K562 (cell line): Measurements from ENCODE around the gene BRMS1. TPM values are rescaled to one million over a fixed set of nuclear protein-coding genes. Genes with fewer than 3 reads are reported as not detected.

Experiments used
- ATAC-seq: fragments of 200-7000 bp; cut with Tn5 transposase; 3 replicates; pipeline ENCODE4 v1.9.1; 2020; ENCODE audit warnings: moderate library complexity
- BruUV-seq: library from RNA; stranded (reverse); fragments of 400-500 nt; replicated peaks from 2 replicates; lab custom pipeline; 2021; lab: Mats Ljungman, UMichigan
- CTCF ChIA-PET: fragments of 300-600 bp; formaldehyde crosslinking; extraction: SDS; loops from one replicate; lab custom pipeline; 2021; ENCODE audit warnings: low intra/inter-chr PET ratio; lab: Yijun Ruan, JAX
- POLR2A ChIA-PET: fragments of 300-600, 350-650 bp; sonication (Branson Sonifier 250); formaldehyde crosslinking; extraction: SDS; loops from one replicate; lab custom pipeline; 2021; ENCODE audit warnings: antibody characterized with exemption, inconsistent platforms; lab: Yijun Ruan, JAX
- DNase-seq, 4 experiments: peaks; one replicate each; pipeline versions ENCODE4 v3.0.0 to v3.0.0-alpha.2; 2011 to 2018; ENCODE audit warnings: low spot score in 3 of 4, mixed read lengths in 3 of 4; ENCODE audit errors: extremely low read depth in 1 of 4
- FAIRE-seq: peaks from 2 replicates; lab custom pipeline; 2011; peaks lifted over from hg19 to GRCh38; lab: Jason Lieb, UNC
- H2AFZ ChIP-seq: 2 replicates; pipeline ENCODE4 v1.6.0; 2011; ENCODE audit warnings: low read depth, low read length, control low read depth, inconsistent platforms
- H3K27ac ChIP-seq: fragments of 200-600 bp; 3 replicates; pipeline ENCODE4 v1.8.0; 2011; ENCODE audit warnings: low read depth, mild to moderate bottlenecking, control low read depth, inconsistent platforms, low read length, moderate library complexity, mixed read lengths; ENCODE audit errors: extremely low read depth
- H3K27me3 ChIP-seq, 2 experiments: fragments of 300-600 bp in 1 of 2; 2 replicates in 1 of 2; 3 replicates in 1 of 2; pipeline versions ENCODE4 v1.6.0 to v1.8.0; 2011; ENCODE audit warnings: inconsistent platforms in 2 of 2, low read length in 2 of 2, mild to moderate bottlenecking in 1 of 2, mixed read lengths in 1 of 2, moderate library complexity in 1 of 2; ENCODE audit not compliant: control insufficient read depth in 2 of 2, insufficient read depth in 2 of 2
- H3K36me3 ChIP-seq: fragments of 300-600 bp; 3 replicates; pipeline ENCODE4 v1.8.0; 2011; ENCODE audit warnings: mild to moderate bottlenecking, low read length, inconsistent platforms; ENCODE audit not compliant: control insufficient read depth, insufficient read depth
- H3K4me1 ChIP-seq, 2 experiments: fragments of 200-600 bp in 1 of 2; replicated peaks in 1 of 2; 2 replicates in 1 of 2; 3 replicates in 1 of 2; pipeline versions ENCODE4 v1.5.1 to v1.8.0; 2011; ENCODE audit warnings: inconsistent platforms in 2 of 2, low read length in 2 of 2, mild to moderate bottlenecking in 1 of 2, mixed read lengths in 1 of 2, moderate library complexity in 1 of 2; ENCODE audit not compliant: control insufficient read depth in 2 of 2, insufficient read depth in 2 of 2
- H3K4me2 ChIP-seq: 2 replicates; pipeline ENCODE4 v1.6.1; 2011; ENCODE audit warnings: low read length, control low read depth, inconsistent platforms, mixed read lengths; ENCODE audit not compliant: insufficient read depth
- H3K4me3 ChIP-seq: fragments of 200-600 bp; sonication (generic), shearing (Covaris generic); 2 replicates; pipeline ENCODE4 v1.5.1; 2016; ENCODE audit warnings: control low read depth, inconsistent platforms
- H3K79me2 ChIP-seq: fragments of 200-600 bp; 3 replicates; pipeline ENCODE4 v1.8.0; 2011; ENCODE audit warnings: low read length, inconsistent platforms; ENCODE audit not compliant: control insufficient read depth, insufficient read depth
- H3K9ac ChIP-seq, 2 experiments: 2 replicates each; pipeline versions ENCODE4 v1.6.0 to v1.6.1; 2011; ENCODE audit warnings: low read depth in 2 of 2, low read length in 2 of 2, control low read depth in 1 of 2, inconsistent platforms in 1 of 2, mild to moderate bottlenecking in 1 of 2, mixed read lengths in 1 of 2; ENCODE audit not compliant: insufficient read depth in 1 of 2
- H3K9me1 ChIP-seq: one replicate; pipeline ENCODE4 v1.6.0; 2011; ENCODE audit warnings: inconsistent platforms, mild to moderate bottlenecking, low read length, moderate library complexity; ENCODE audit not compliant: control insufficient read depth, insufficient read depth
- H3K9me3 ChIP-seq: replicated peaks from 2 replicates; pipeline ENCODE4 v1.5.1; 2011; ENCODE audit warnings: low read depth, low read length, inconsistent platforms; ENCODE audit not compliant: control insufficient read depth, insufficient read depth
- H4K20me1 ChIP-seq: replicated peaks from 2 replicates; pipeline ENCODE4 v1.6.1; 2011; ENCODE audit warnings: low read length, inconsistent platforms, mixed read lengths; ENCODE audit not compliant: control insufficient read depth, insufficient read depth
- EWSR1 ChIP-seq: fragments of 450-650 bp; IDR thresholded peaks from 2 replicates; pipeline ENCODE4 v1.6.1; 2018; ENCODE audit warnings: borderline replicate concordance, mild to moderate bottlenecking, low read depth, moderate library complexity; ENCODE audit not compliant: partially characterized antibody
- HNRNPK ChIP-seq: fragments of 200-400 bp; formaldehyde crosslinking; IDR thresholded peaks from one replicate; pipeline ENCODE4 v1.6.1; 2018; ENCODE audit warnings: mild to moderate bottlenecking, low read depth, low read length; ENCODE audit not compliant: poor library complexity, severe bottlenecking
- ID3 ChIP-seq, 2 experiments: fragments of 250-450 bp in 1 of 2; fragments of 450-650 bp in 1 of 2; sonication (Bioruptor Pico) in 1 of 2; IDR thresholded peaks; 2 replicates each; pipeline versions ENCODE4 v1.6.1 to v1.8.0; 2016 to 2021; ENCODE audit warnings: mild to moderate bottlenecking in 2 of 2, moderate library complexity in 2 of 2, missing compliant biosample characterization in 1 of 2, missing genetic modification characterization in 1 of 2
- LCOR ChIP-seq: sonication (generic); formaldehyde crosslinking; IDR thresholded peaks from 2 replicates; pipeline ENCODE4 v1.8.0; 2022; ENCODE audit warnings: mild to moderate bottlenecking, missing genetic modification reagents
- SIX5 ChIP-seq, 2 experiments: IDR thresholded peaks; 2 replicates each; pipeline ENCODE4 v1.6.1; 2011; ENCODE audit warnings: low read length in 2 of 2, borderline replicate concordance in 1 of 2, low read depth in 1 of 2, mild to moderate bottlenecking in 1 of 2, moderate library complexity in 1 of 2; ENCODE audit not compliant: insufficient read depth in 1 of 2
- SRSF9 ChIP-seq: fragments of 200-400 bp; formaldehyde crosslinking; IDR thresholded peaks from 2 replicates; pipeline ENCODE4 v1.6.1; 2017; ENCODE audit warnings: low read depth, low read length, borderline replicate concordance
- TAF15 ChIP-seq: fragments of 200-400 bp; formaldehyde crosslinking; IDR thresholded peaks from 2 replicates; pipeline ENCODE4 v1.6.1; 2017; ENCODE audit warnings: mild to moderate bottlenecking, low read depth, low read length, moderate library complexity
- ZFP36 ChIP-seq: fragments of 150-350 bp; IDR thresholded peaks from 2 replicates; pipeline ENCODE4 v1.6.1; 2018; ENCODE audit warnings: low read length, low read depth; ENCODE audit not compliant: partially characterized antibody
- ZNF445 ChIP-seq: fragments of 250-450 bp; sonication (Bioruptor Pico); IDR thresholded peaks from 2 replicates; pipeline ENCODE4 v1.4.0; 2020; ENCODE audit warnings: low read depth, mild to moderate bottlenecking, moderate library complexity
- WGBS: fragments of 100-300 bp; shearing (Covaris generic); methylation state at CpG from one replicate; pipeline ENCODE4 v1.1.6; 2016; ENCODE audit warnings: low coverage, mixed read lengths; ENCODE audit not compliant: insufficient coverage; ENCODE audit errors: missing lambda C conversion rate; 5-methylcytosine and 5-hydroxymethylcytosine counted together
- in situ Hi-C: fragments of 300-500 bp; cut with MboI; formaldehyde crosslinking; loops from 4 replicates; pipeline ENCODE4 v1.15.0; 2018; ENCODE audit warnings: inconsistent platforms, mixed read lengths
- intact Hi-C: fragments of 100-400 bp; cut with micrococcal nuclease; formaldehyde crosslinking; loops from 2 replicates; pipeline ENCODE4 v1.14.2; 2022
- polyA plus RNA-seq, 8 experiments: library from polyadenylated mRNA; depleted of rRNA in 4 of 8; stranded (reverse) in 5 of 8; unstranded in 3 of 8; fragments of >200 nt; fragmentation: Nextera tagmentation in 2 of 8; fragmentation: Illumina TruSeq in 1 of 8; extraction: Ambion mirVana in 2 of 8; extraction: Trizol in 1 of 8; gene quantifications; 2 replicates each; pipeline versions ENCODE4 v1.2.1 to v1.2.3, GENCODE V29; 2011 to 2014; ENCODE audit warnings: inconsistent platforms in 1 of 8, missing spikeins in 1 of 8
- total RNA-seq, 7 experiments: library from RNA; depleted of rRNA in 6 of 7; stranded (reverse); fragments of >200 nt in 6 of 7; fragmentation: Illumina TruSeq in 2 of 7; extraction: Trizol in 2 of 7; gene quantifications; 2 replicates each; pipeline versions ENCODE4 v1.2.1 to v1.2.3, GENCODE V29; 2011 to 2021; ENCODE audit warnings: low replicate concordance in 1 of 7

Gene BRMS1
- total and polyA plus RNA-seq, 9 of the 15 experiments (the other 6 are each of a cell fraction or from before 2014, with no cell fraction given) = 2.2 to 78.8 (median 33.4) TPM

DNA sequence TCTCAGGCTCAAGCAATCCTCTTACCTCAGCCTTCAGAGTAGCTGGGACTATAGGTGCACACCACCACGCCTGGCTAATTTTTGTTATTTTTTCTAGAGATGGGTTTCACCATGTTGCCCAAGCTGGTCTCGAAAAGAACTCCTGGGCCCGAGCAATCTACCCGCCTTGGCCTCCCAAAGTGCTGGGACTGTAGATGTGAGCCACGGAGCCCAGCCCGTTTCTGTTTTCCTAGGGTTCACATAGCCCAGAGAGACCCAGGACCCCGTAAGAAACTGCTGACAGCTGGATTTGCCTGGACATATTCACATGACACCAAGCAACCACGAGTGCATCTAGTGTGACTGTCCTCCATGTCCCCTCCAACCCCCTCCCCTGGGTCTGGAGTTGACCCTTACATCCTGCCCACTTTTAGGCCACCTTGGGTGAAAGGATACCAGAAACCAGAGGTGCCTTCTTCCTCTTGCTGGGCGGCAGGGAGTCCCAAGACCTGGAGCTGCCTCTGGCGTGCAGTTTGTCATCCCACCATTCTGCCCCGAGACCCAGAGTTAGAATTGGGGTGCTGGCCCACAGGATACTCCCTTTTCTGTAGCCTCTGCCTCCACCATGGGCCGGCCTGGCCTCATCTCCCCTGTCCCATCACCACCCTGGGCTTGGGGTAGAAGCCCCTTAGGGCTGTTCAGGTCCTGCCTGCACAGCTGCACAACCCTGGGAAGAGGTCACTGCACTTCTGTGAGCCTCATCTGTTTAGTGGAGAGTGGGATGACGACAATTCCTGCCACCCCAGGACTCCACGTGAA is 5.0 kb downstream of the BRMS1 start:
- H3K9me1 ChIP-seq = no peaks in the 10 kb centered on the region
- WGBS = 74% methylated on average over 14 of the region's 14 CpGs
- H3K27me3 ChIP-seq = no peaks in the 10 kb centered on the region
- H3K4me1 ChIP-seq = peaks cover 19 to 33% of the 10 kb centered on the region in 2 experiments
- intact Hi-C loops = no loop called here
- H3K4me3 ChIP-seq = no peak overlapping the region
- H4K20me1 ChIP-seq = peaks cover 3% of the 10 kb centered on the region; the same call in 1 of the 2 replicates
- H3K9ac ChIP-seq = no peak overlapping the region
- TF ChIP-seq SIX5 (IDR thresholded peaks at IDR 0.05; ENCODE audit: borderline replicate concordance in 1 of 2, insufficient read depth in 1 of 2, low read depth in 1 of 2, low read length in 2 of 2) (no peak), LCOR (CRISPR knock-in tag) (no peak), HNRNPK (no peak), ZFP36 (no peak), EWSR1 (no peak), ID3 (CRISPR knock-in tag; IDR thresholded peaks at IDR 0.05) (no peak), ID3 (tag; IDR thresholded peaks at IDR 0.05) (no peak), TAF15 (no peak), ZNF445 (CRISPR knock-in tag) (no peak), SRSF9 (no peak)
- H3K27ac ChIP-seq = no peak overlapping the region
- DNase-seq (no peak), FAIRE-seq (no peak), ATAC-seq (no peak)
- no peak overlapping the region for H2AFZ ChIP-seq
- no peak overlapping the region for H3K4me2 ChIP-seq
- H3K36me3 ChIP-seq = peaks cover 61% of the 10 kb centered on the region; the same call in 2 of the 3 replicates
- no TSS peak for BruUV-seq
- in situ Hi-C loops = no loop called here
- ChIA-PET POLR2A (interaction anchor here (0.6 to 1.0 kb wide), 5 partner anchors 9 to 991 kb away, joined by 3 to 6 read pairs (median 3); partner anchors contain the start of gene YIF1A), CTCF (no interaction called here)
- H3K79me2 ChIP-seq = peaks cover 18% of the 10 kb centered on the region
- no peaks in the 10 kb centered on the region for H3K9me3 ChIP-seq
